ENCODE results near the gene THSD4.

THSD4 gene

DNA sequence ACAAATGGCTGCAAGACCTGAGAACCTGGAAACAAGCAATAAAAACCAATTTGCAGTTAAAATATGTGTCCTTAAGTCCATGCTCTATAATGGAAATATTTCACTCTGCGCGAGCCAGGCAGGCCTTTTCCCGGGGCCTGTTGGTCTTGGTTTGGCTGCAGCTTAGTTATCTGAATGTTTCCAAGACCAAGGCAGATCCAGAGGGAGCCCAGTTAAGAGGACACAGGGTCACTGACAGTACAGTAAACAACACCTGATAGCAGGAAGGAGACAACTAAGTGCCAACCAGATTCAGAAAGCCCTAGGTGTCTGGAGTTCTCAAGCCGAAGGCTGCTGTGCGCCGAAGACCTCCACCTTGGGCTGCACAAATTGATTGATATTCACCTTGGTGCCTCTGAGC is 32.8 kb downstream of the THSD4 start:
- no peak overlapping the region for H3K4me3 ChIP-seq (ENCODE audit: low read length, poor library complexity, severe bottlenecking)
- no peaks in the 10 kb centered on the region for H3K4me1 ChIP-seq (ENCODE audit: insufficient read depth, low read length, poor library complexity, severe bottlenecking)
- H3K4me2 ChIP-seq (ENCODE audit: low read depth, low read length, poor library complexity, severe bottlenecking): no peak overlapping the region
- no peak overlapping the region for H2AFZ ChIP-seq (ENCODE audit: low read length)
- no peaks in the 10 kb centered on the region for H3K79me2 ChIP-seq (ENCODE audit: insufficient read depth, low read length)
- no peaks in the 10 kb centered on the region for H3K27me3 ChIP-seq (ENCODE audit: insufficient read depth, low read length, poor library complexity, severe bottlenecking)
- no peaks in the 10 kb centered on the region for H3F3A ChIP-seq (ENCODE audit: low read depth)
- no peaks in the 10 kb centered on the region for H3K9me3 ChIP-seq (ENCODE audit: insufficient read depth, low read depth, low read length)
- no peaks in the 10 kb centered on the region for H3K36me3 ChIP-seq (ENCODE audit: insufficient read depth, low read length)
- TF ChIP-seq EZH2phosphoT487 (IDR thresholded peaks at IDR 0.05; ENCODE audit: borderline replicate concordance): no peak
- no peak for TF ChIP-seq CTCF (conservative IDR thresholded peaks at IDR 0.05; ENCODE audit: low read length)
- no peaks in the 10 kb centered on the region for H3K9me2 ChIP-seq (replicated peaks; ENCODE audit: low read depth, low read length)
- no peaks in the 10 kb centered on the region for H4K20me1 ChIP-seq (ENCODE audit: insufficient read depth, low read length, poor library complexity, severe bottlenecking)
- H3K9ac ChIP-seq (ENCODE audit: low read depth, low read length, poor library complexity, severe bottlenecking): no peak overlapping the region

GRCh38 chr15:71149646-71150557 is 34.6 kb downstream of the THSD4 start:
- H3K27me3 ChIP-seq (ENCODE audit: insufficient read depth, low read length, poor library complexity, severe bottlenecking): no peaks in the 10 kb centered on the region
- H3K9ac ChIP-seq (ENCODE audit: low read depth, low read length, poor library complexity, severe bottlenecking): no peak overlapping the region
- H3K79me2 ChIP-seq (ENCODE audit: insufficient read depth, low read length): no peaks in the 10 kb centered on the region
- no peaks in the 10 kb centered on the region for H3K9me3 ChIP-seq (ENCODE audit: insufficient read depth, low read depth, low read length)
- TF ChIP-seq EZH2phosphoT487 (IDR thresholded peaks at IDR 0.05; ENCODE audit: borderline replicate concordance): no peak
- no peak for TF ChIP-seq CTCF (conservative IDR thresholded peaks at IDR 0.05; ENCODE audit: low read length)
- H4K20me1 ChIP-seq (ENCODE audit: insufficient read depth, low read length, poor library complexity, severe bottlenecking): no peaks in the 10 kb centered on the region
- no peaks in the 10 kb centered on the region for H3F3A ChIP-seq (ENCODE audit: low read depth)
- H2AFZ ChIP-seq (ENCODE audit: low read length): no peak overlapping the region
- H3K4me2 ChIP-seq (ENCODE audit: low read depth, low read length, poor library complexity, severe bottlenecking): no peak overlapping the region
- H3K9me2 ChIP-seq (replicated peaks; ENCODE audit: low read depth, low read length): no peaks in the 10 kb centered on the region
- H3K36me3 ChIP-seq (ENCODE audit: insufficient read depth, low read length): no peaks in the 10 kb centered on the region
- H3K4me3 ChIP-seq (ENCODE audit: low read length, poor library complexity, severe bottlenecking): no peak overlapping the region
- H3K4me1 ChIP-seq (ENCODE audit: insufficient read depth, low read length, poor library complexity, severe bottlenecking): no peaks in the 10 kb centered on the region

GRCh38 chr15:71151081-71151480 is 35.8 kb downstream of the THSD4 start:
- Histone ChIP-seq H3K4me1 (ENCODE audit: insufficient read depth, low read length, poor library complexity, severe bottlenecking) (no peaks in the 10 kb centered on the region), H2AFZ (ENCODE audit: low read length) (no peak overlapping the region), H3K27me3 (ENCODE audit: insufficient read depth, low read length, poor library complexity, severe bottlenecking) (no peaks in the 10 kb centered on the region), H4K20me1 (ENCODE audit: insufficient read depth, low read length, poor library complexity, severe bottlenecking) (no peaks in the 10 kb centered on the region), H3K79me2 (ENCODE audit: insufficient read depth, low read length) (no peaks in the 10 kb centered on the region), H3K36me3 (ENCODE audit: insufficient read depth, low read length) (no peaks in the 10 kb centered on the region), H3K4me2 (ENCODE audit: low read depth, low read length, poor library complexity, severe bottlenecking) (no peak overlapping the region), H3F3A (ENCODE audit: low read depth) (no peaks in the 10 kb centered on the region), H3K9me3 (ENCODE audit: insufficient read depth, low read depth, low read length) (no peaks in the 10 kb centered on the region), H3K4me3 (ENCODE audit: low read length, poor library complexity, severe bottlenecking) (no peak overlapping the region), H3K9ac (ENCODE audit: low read depth, low read length, poor library complexity, severe bottlenecking) (no peak overlapping the region), H3K9me2 (replicated peaks; ENCODE audit: low read depth, low read length) (no peaks in the 10 kb centered on the region)
- TF ChIP-seq EZH2phosphoT487 (IDR thresholded peaks at IDR 0.05; ENCODE audit: borderline replicate concordance): no peak
- no peak for TF ChIP-seq CTCF (conservative IDR thresholded peaks at IDR 0.05; ENCODE audit: low read length)

Measured in Loucy (cell line).